H1 (cell line): ENCODE measurements around the gene TRPC4. TPM values are rescaled to one million over a fixed set of nuclear protein-coding genes. Genes with fewer than 3 reads are reported as not detected.

Experiments
- CTCF ChIA-PET: fragments of 300-600 bp; sonication (Branson Sonifier 250); formaldehyde crosslinking; loops from one replicate; lab custom pipeline; 2021; ENCODE audit not compliant: partially characterized antibody; lab: Charles Lee
- POLR2A ChIA-PET: fragments of 300-600 bp; sonication (Branson Sonifier 250); formaldehyde crosslinking; loops from one replicate; lab custom pipeline; 2021; ENCODE audit warnings: inconsistent platforms; ENCODE audit not compliant: partially characterized antibody; lab: Charles Lee
- DNase-seq, 2 experiments: peaks; one replicate each; pipeline versions ENCODE4 v3.0.0 to v3.0.0-alpha.2; 2010 to 2022; ENCODE audit warnings: low spot score in 2 of 2, low read depth in 1 of 2, mixed read lengths in 1 of 2
- FAIRE-seq: peaks from 2 replicates; lab custom pipeline; 2011; peaks lifted over from hg19 to GRCh38; lab: Jason Lieb, UNC
- H2AFZ ChIP-seq: 2 replicates; pipeline ENCODE4 v1.8.1; 2012; ENCODE audit warnings: low read length, inconsistent platforms
- H2AK5ac ChIP-seq: 2 replicates; pipeline ENCODE4 v1.6.1; 2013; ENCODE audit warnings: low read depth, low read length
- H2BK120ac ChIP-seq: replicated peaks from 2 replicates; pipeline ENCODE3; 2013; ENCODE audit warnings: low read depth, low read length, inconsistent platforms
- H2BK12ac ChIP-seq: 2 replicates; pipeline ENCODE4 v1.6.1; 2013; ENCODE audit warnings: low read depth, low read length
- H2BK15ac ChIP-seq: 2 replicates; pipeline ENCODE4 v1.6.1; 2013; ENCODE audit warnings: low read length
- H2BK20ac ChIP-seq: 2 replicates; pipeline ENCODE4 v1.6.1; 2013; ENCODE audit warnings: low read length
- H2BK5ac ChIP-seq: 2 replicates; pipeline ENCODE4 v1.6.1; 2013; ENCODE audit warnings: low read depth, low read length
- H3K14ac ChIP-seq: 2 replicates; pipeline ENCODE4 v1.6.1; 2013; ENCODE audit warnings: inconsistent platforms; ENCODE audit not compliant: insufficient read length
- H3K18ac ChIP-seq: 2 replicates; pipeline ENCODE4 v1.6.1; 2013; ENCODE audit warnings: low read length; ENCODE audit errors: extremely low read depth
- H3K23ac ChIP-seq: 2 replicates; pipeline ENCODE4 v1.6.1; 2013; ENCODE audit warnings: inconsistent platforms; ENCODE audit not compliant: insufficient read length
- H3K23me2 ChIP-seq: 2 replicates; pipeline ENCODE4 v1.6.1; 2013; ENCODE audit warnings: low read depth, low read length
- H3K27ac ChIP-seq: 2 replicates; pipeline ENCODE4 v1.6.1; 2011; ENCODE audit warnings: low read depth, low read length, inconsistent platforms
- H3K27me3 ChIP-seq, 4 experiments: replicated peaks in 1 of 4; 1 replicate in 1 of 4; 2 replicates in 3 of 4; pipeline versions ENCODE4 v1.6.1 to v1.8.1; 2011 to 2013; ENCODE audit warnings: low read length in 3 of 4, mild to moderate bottlenecking in 3 of 4, inconsistent platforms in 2 of 4, mixed read lengths in 2 of 4, moderate library complexity in 1 of 4; ENCODE audit not compliant: control insufficient read depth in 3 of 4, insufficient read depth in 3 of 4; ENCODE audit errors: extremely low read depth in 1 of 4
- H3K36me3 ChIP-seq, 4 experiments: 2 replicates each; pipeline versions ENCODE4 v1.6.1 to v1.8.1; 2011 to 2013; ENCODE audit warnings: mild to moderate bottlenecking in 4 of 4, low read length in 3 of 4, moderate library complexity in 2 of 4, control low read depth in 1 of 4, inconsistent platforms in 1 of 4; ENCODE audit not compliant: insufficient read depth in 4 of 4, control insufficient read depth in 2 of 4
- H3K4ac ChIP-seq: replicated peaks from 2 replicates; pipeline ENCODE3; 2013; ENCODE audit warnings: low read length, low read depth, mixed read lengths, inconsistent platforms; ENCODE audit not compliant: insufficient read length
- H3K4me1 ChIP-seq, 4 experiments: replicated peaks in 1 of 4; 1 replicate in 1 of 4; 2 replicates in 3 of 4; pipeline versions ENCODE4 v1.6.1 to v1.8.1; 2011 to 2013; ENCODE audit warnings: low read length in 3 of 4, inconsistent platforms in 2 of 4, mixed read lengths in 1 of 4; ENCODE audit not compliant: insufficient read depth in 4 of 4, control insufficient read depth in 3 of 4
- H3K4me2 ChIP-seq, 2 experiments: 2 replicates each; pipeline versions ENCODE4 v1.6.1 to v1.8.1; 2011 to 2013; ENCODE audit warnings: low read depth in 2 of 2, low read length in 2 of 2, control low read depth in 1 of 2, inconsistent platforms in 1 of 2, mild to moderate bottlenecking in 1 of 2; ENCODE audit not compliant: insufficient read depth in 1 of 2
- H3K4me3 ChIP-seq, 4 experiments: fragments of 200-600, 300-600 bp in 1 of 4; sonication (generic), shearing (Covaris generic), sonication (Bioruptor Twin) in 1 of 4; 2 replicates each; pipeline versions ENCODE4 v1.5.1 to v1.8.1; 2011 to 2016; ENCODE audit warnings: low read length in 4 of 4, low read depth in 3 of 4, control low read depth in 2 of 4, inconsistent platforms in 2 of 4, mild to moderate bottlenecking in 2 of 4, mixed read lengths in 1 of 4, moderate library complexity in 1 of 4; ENCODE audit not compliant: insufficient read depth in 2 of 4; ENCODE audit errors: extremely low read depth in 1 of 4
- H3K56ac ChIP-seq: replicated peaks from 2 replicates; pipeline ENCODE3; 2013; ENCODE audit warnings: low read depth, mild to moderate bottlenecking, mixed read lengths, low read length, inconsistent platforms; ENCODE audit not compliant: insufficient read length
- H3K79me1 ChIP-seq: 2 replicates; pipeline ENCODE4 v1.6.1; 2013; ENCODE audit warnings: low read depth, low read length, control low read depth
- H3K79me2 ChIP-seq, 2 experiments: 2 replicates each; pipeline versions ENCODE4 v1.6.1 to v1.8.1; 2012 to 2013; ENCODE audit warnings: low read length in 2 of 2, mild to moderate bottlenecking in 2 of 2, inconsistent platforms in 1 of 2; ENCODE audit not compliant: insufficient read depth in 2 of 2, control insufficient read depth in 1 of 2
- H3K9ac ChIP-seq, 4 experiments: replicated peaks in 1 of 4; 1 replicate in 1 of 4; 2 replicates in 3 of 4; pipeline versions ENCODE4 v1.6.1 to v1.8.1; 2011 to 2013; ENCODE audit warnings: low read depth in 3 of 4, low read length in 3 of 4, control low read depth in 2 of 4, mild to moderate bottlenecking in 2 of 4, moderate library complexity in 2 of 4, inconsistent platforms in 1 of 4; ENCODE audit errors: extremely low read depth in 1 of 4
- H3K9me3 ChIP-seq, 2 experiments: 2 replicates each; pipeline versions ENCODE4 v1.6.1 to v1.8.1; 2012 to 2013; ENCODE audit warnings: mild to moderate bottlenecking in 2 of 2, moderate library complexity in 2 of 2, control low read depth in 1 of 2, inconsistent platforms in 1 of 2, low read depth in 1 of 2, low read length in 1 of 2, mixed read lengths in 1 of 2; ENCODE audit not compliant: insufficient read depth in 2 of 2
- H4K20me1 ChIP-seq, 2 experiments: replicated peaks in 1 of 2; 2 replicates each; pipeline versions ENCODE3 to v1.8.1; 2011 to 2013; ENCODE audit warnings: inconsistent platforms in 2 of 2, low read length in 2 of 2, mild to moderate bottlenecking in 1 of 2; ENCODE audit not compliant: insufficient read depth in 2 of 2, control insufficient read depth in 1 of 2
- H4K5ac ChIP-seq: 2 replicates; pipeline ENCODE4 v1.6.1; 2013; ENCODE audit warnings: low read length, low read depth, mixed read lengths, inconsistent platforms; ENCODE audit not compliant: insufficient read length
- H4K8ac ChIP-seq: 2 replicates; pipeline ENCODE4 v1.8.0; 2013; ENCODE audit warnings: mild to moderate bottlenecking, moderate library complexity, low read length, inconsistent platforms; ENCODE audit not compliant: insufficient read depth; ENCODE audit errors: extremely low read depth
- H4K91ac ChIP-seq: replicated peaks from 2 replicates; pipeline ENCODE3; 2013; ENCODE audit warnings: low read length, mixed read lengths, inconsistent platforms; ENCODE audit not compliant: insufficient read length
- GTF2F1 ChIP-seq: IDR thresholded peaks from 2 replicates; pipeline ENCODE4 v1.6.1; 2012; ENCODE audit warnings: low read depth, low read length, improper control_type of control experiment, borderline replicate concordance
- HDAC2 ChIP-seq, 2 experiments: fragments of 300-600 bp in 1 of 2; sonication (generic) in 1 of 2; IDR thresholded peaks; 2 replicates each; pipeline ENCODE4 v1.6.1; 2011 to 2012; ENCODE audit warnings: low read depth in 2 of 2, low read length in 2 of 2, mild to moderate bottlenecking in 2 of 2, moderate library complexity in 2 of 2, borderline replicate concordance in 1 of 2, inconsistent platforms in 1 of 2
- JUN ChIP-seq: IDR thresholded peaks from 2 replicates; pipeline ENCODE4 v1.6.1; 2011; ENCODE audit warnings: low read depth, mild to moderate bottlenecking, improper control_type of control experiment, low read length
- RFX5 ChIP-seq: IDR thresholded peaks from 2 replicates; pipeline ENCODE4 v1.6.1; 2011; ENCODE audit warnings: low read depth, low read length, improper control_type of control experiment, borderline replicate concordance
- SRF ChIP-seq: IDR thresholded peaks from 2 replicates; pipeline ENCODE4 v1.6.1; 2011; ENCODE audit warnings: mild to moderate bottlenecking, low read depth, low read length, moderate library complexity
- TBP ChIP-seq: IDR thresholded peaks from 2 replicates; pipeline ENCODE4 v1.6.1; 2011; ENCODE audit warnings: low read depth, low read length, improper control_type of control experiment
- WGBS, 2 experiments: shearing (Covaris generic) in 1 of 2; methylation state at CpG; one replicate each; pipeline versions ENCODE4 v1.1.6 to v1.1.7; 2013 to 2015; ENCODE audit warnings: low lambda C conversion rate in 2 of 2, mixed read lengths in 2 of 2, inconsistent platforms in 1 of 2, low coverage in 1 of 2, missing lambda C conversion rate in 1 of 2; ENCODE audit not compliant: insufficient replicate concordance in 2 of 2, insufficient coverage in 1 of 2, insufficient read length in 1 of 2; ENCODE audit errors: extremely low coverage in 1 of 2, missing lambda C conversion rate in 1 of 2; 5-methylcytosine and 5-hydroxymethylcytosine counted together
- polyA plus RNA-seq, 7 experiments: library from polyadenylated mRNA; depleted of rRNA in 3 of 7; stranded (reverse) in 5 of 7; unstranded in 2 of 7; fragments of >200 nt in 5 of 7; fragments of 200-250 nt in 2 of 7; gene quantifications; 1 replicate in 5 of 7; 2 replicates in 1 of 7; 4 replicates in 1 of 7; pipeline versions ENCODE4 v1.2.1 to v1.2.3, GENCODE V29; 2011 to 2013; ENCODE audit warnings: missing spikeins in 2 of 7, mixed read lengths in 2 of 7
- total RNA-seq: library from RNA; stranded (reverse); fragmentation: NEBNext Ultra II Directional; extraction: Animal tissue kit (Norgen Biotek cat#: 25700); gene quantifications from 2 replicates; pipeline ENCODE4 v1.2.1, GENCODE V29; 2021

TRPC4 gene
- total and polyA plus RNA-seq, 2 of the 8 experiments (the other 6 are each of a cell fraction or from before 2014, with no cell fraction given): 12.3 to 14.7 TPM

DNA sequence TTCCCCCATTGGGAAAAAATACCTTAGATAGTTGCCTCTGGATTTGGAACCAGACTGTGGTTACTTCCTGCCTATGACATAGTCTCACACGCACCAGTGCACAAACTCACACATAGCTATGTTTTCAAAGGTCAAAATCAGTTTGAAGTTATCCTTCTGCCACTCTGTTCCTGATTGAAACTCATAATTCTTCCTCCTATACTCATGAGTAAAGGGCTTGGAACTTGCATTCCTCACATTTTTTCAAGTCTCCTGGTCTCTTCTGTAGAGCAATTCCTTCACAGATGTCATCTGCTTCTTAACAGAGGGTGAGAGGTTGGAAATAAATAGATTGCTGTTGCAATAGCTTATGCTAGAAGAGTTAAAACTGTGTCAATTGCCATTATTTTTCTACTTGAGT lies 252.4 kb downstream of the TRPC4 start:
- Histone ChIP-seq H2BK20ac (no peak overlapping the region), H2BK12ac (no peak overlapping the region), H3K4ac (no peak overlapping the region), H3K4me2 (no peak overlapping the region), H3K23ac (no peak overlapping the region), H3K18ac (no peak overlapping the region), H3K9ac (no peak overlapping the region), H3K14ac (no peak overlapping the region), H3K4me3 (no peak overlapping the region), H3K9me3 (no peaks in the 10 kb centered on the region), H3K79me1 (no peaks in the 10 kb centered on the region), H2BK120ac (no peak overlapping the region), H2BK5ac (no peak overlapping the region), H2BK15ac (no peak overlapping the region), H3K79me2 (no peaks in the 10 kb centered on the region), H3K27ac (no peak overlapping the region), H4K20me1 (no peaks in the 10 kb centered on the region), H3K56ac (no peak overlapping the region), H3K27me3 (no peaks in the 10 kb centered on the region), H3K4me1 (no peaks in the 10 kb centered on the region), H4K5ac (no peak overlapping the region), H2AK5ac (no peak overlapping the region), H3K36me3 (no peaks in the 10 kb centered on the region), H4K8ac (no peak overlapping the region), H4K91ac (no peak overlapping the region), H2AFZ (no peak overlapping the region; the same call in 1 of the 2 replicates), H3K23me2 (no peaks in the 10 kb centered on the region)
- TF ChIP-seq HDAC2 (IDR thresholded peaks at IDR 0.05; ENCODE audit: borderline replicate concordance in 1 of 2, low read depth in 2 of 2, low read length in 2 of 2) (no peak), JUN (no peak), GTF2F1 (no peak), TBP (no peak), RFX5 (no peak), SRF (no peak)
- FAIRE-seq (peak; percentile 32), DNase-seq (no peak)
- ChIA-PET POLR2A (no interaction called here), CTCF (interaction anchor here (0.6 to 2.1 kb wide), 2 partner anchors 15 to 44 kb away, joined by 3 to 6 read pairs; no protein-coding TSS in a partner anchor)
- WGBS, 2 experiments: 91% methylated on average over 1 of the region's 1 CpG; no CpG with 5 or more reads in 1 of the 2 experiments
